Right lobe of liver (tissue), 6 donors: ENCODE measurements around the gene CECR2. TPM values are rescaled to one million over a fixed set of nuclear protein-coding genes. Genes with fewer than 3 reads are reported as not detected.
A peak's percentile ranks its signal among the peaks of the same experiment; 100 is the strongest.
"Not testable (repeated sequence)": the region's sequence is repeated elsewhere in the genome, so short reads cannot be mapped to it uniquely, and the experiment has no call there.

Experiments used
- ATAC-seq, 4 donors: fragments of 200-7000 bp; cut with Tn5 transposase; one replicate each; pipeline ENCODE4 v1.9.1; 2020; ENCODE audit warnings: mild to moderate bottlenecking in 4 of 4, moderate library complexity in 4 of 4
- DNase-seq, 3 donors: peaks; one replicate each; pipeline ENCODE4 v3.0.0-alpha.2; 2020
- H3K27ac ChIP-seq, 3 donors: fragments of 200-600 bp; one replicate each; pipeline ENCODE4 v1.8.0; 2022
- H3K27me3 ChIP-seq, 2 donors: fragments of 200-600 bp; one replicate each; pipeline ENCODE4 v1.8.0; 2022
- H3K36me3 ChIP-seq, 4 donors: fragments of 200-600 bp; sonication (generic) in 1 of 4; one replicate each; pipeline versions ENCODE4 v1.5.1 to v1.8.0; 2017 to 2022; ENCODE audit warnings: control low read depth in 1 of 4
- H3K4me1 ChIP-seq, 4 donors: fragments of 200-600 bp; sonication (generic) in 1 of 4; one replicate each; pipeline versions ENCODE4 v1.5.1 to v1.8.0; 2017 to 2022; ENCODE audit warnings: control low read depth in 1 of 4
- H3K4me3 ChIP-seq, 3 donors: fragments of 200-600 bp; one replicate each; pipeline ENCODE4 v1.8.0; 2022
- H3K9me3 ChIP-seq, 4 donors: fragments of 200-600 bp; sonication (generic) in 1 of 4; one replicate each; pipeline versions ENCODE4 v1.5.1 to v1.8.0; 2017 to 2022; ENCODE audit warnings: control low read depth in 1 of 4
- CTCF ChIP-seq, 4 donors: fragments of 200-600 bp in 3 of 4; fragments of 450-650 bp in 1 of 4; IDR thresholded peaks; one replicate each; pipeline versions ENCODE4 v1.5.1 to v1.8.0; 2016 to 2022; ENCODE audit warnings: antibody characterized with exemption in 4 of 4, mild to moderate bottlenecking in 2 of 4
- POLR2A ChIP-seq: fragments of 450-650 bp; IDR thresholded peaks from one replicate; pipeline ENCODE4 v1.6.1; 2017; ENCODE audit warnings: antibody characterized with exemption, mild to moderate bottlenecking
- whole genome bisulfite sequencing: methylation state at CpG from one replicate; pipeline ENCODE4 v1.1.6; 2018; ENCODE audit warnings: low coverage, low lambda C conversion rate; ENCODE audit not compliant: insufficient coverage; ENCODE audit errors: missing lambda C conversion rate; 5-methylcytosine and 5-hydroxymethylcytosine counted together
- intact Hi-C, 2 donors: fragments of 100-400 bp; cut with DNase I; formaldehyde crosslinking; loops; one replicate each; pipeline versions ENCODE4 v1.11.2 to v1.14.1; 2022
- total RNA-seq, 6 experiments: library from RNA; depleted of rRNA in 2 of 6; stranded (reverse); fragments of >200 nt in 2 of 6; fragmentation: NEBNext Ultra II Directional in 3 of 6; extraction: Animal tissue kit (Norgen Biotek cat#: 25700) in 3 of 6; gene quantifications; one replicate each; pipeline versions ENCODE4 v1.1.0 to v1.2.4, GENCODE V29; 2016 to 2023
- donor health status: DM: no; HTN: yes; CAD: no.
- donor health status: DM: no; HTN: no; CAD: no.
- donor health status: DM: no; HTN: no; CAD: no.
- donor health status: DM: no; HTN: yes; CAD: no.
- donor health status: DM: no; HTN: yes; CAD: no.

The CECR2 gene
- total RNA-seq, 6 experiments from 2014 or later, result 4.9 to 12.3 (median 10.0) TPM

DNA sequence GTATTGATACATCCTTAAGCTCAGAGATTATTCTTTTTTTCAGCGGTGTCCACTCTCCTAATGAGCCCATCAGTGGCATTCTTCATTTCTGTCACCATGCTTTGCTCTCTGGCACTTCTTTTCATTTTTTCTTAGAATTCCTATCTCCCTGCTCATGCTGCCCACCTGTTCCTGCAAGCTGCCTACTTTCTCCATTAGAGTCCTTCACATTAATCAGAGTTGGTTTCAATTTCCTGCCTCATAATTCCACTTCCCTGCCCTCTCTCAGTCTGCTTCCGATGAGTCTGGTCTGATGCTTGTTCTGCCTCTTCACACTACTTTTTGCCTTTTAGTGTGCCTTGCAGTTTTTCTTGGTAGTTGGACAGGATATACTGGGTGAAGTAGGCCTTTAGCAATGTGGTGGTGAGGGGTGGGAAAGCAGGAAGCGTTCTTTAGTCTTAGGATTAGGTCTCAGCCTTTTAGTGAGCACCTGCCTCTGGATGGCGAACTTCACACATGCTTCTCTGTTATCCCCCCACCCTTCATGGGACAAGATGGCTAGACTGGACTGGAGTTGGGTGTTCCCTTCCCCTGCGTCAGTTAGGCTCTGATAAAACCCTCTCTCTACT, 53.6 kb downstream of the CECR2 start:
- Histone ChIP-seq H3K27ac (no peak overlapping the region), H3K4me1 (no peaks in the 10 kb centered on the region), H3K36me3 (no peaks in the 10 kb centered on the region), H3K4me3 (no peak overlapping the region), H3K27me3 (no peaks in the 10 kb centered on the region), H3K9me3 (no peaks in the 10 kb centered on the region)
- TF ChIP-seq CTCF (IDR thresholded peaks at IDR 0.05) (no peak), POLR2A (no peak)
- DNase-seq (no peak), ATAC-seq (no peak)
- intact Hi-C loops, result no loop called here
- 84% methylated on average over 4 of the region's 5 CpGs for WGBS

DNA sequence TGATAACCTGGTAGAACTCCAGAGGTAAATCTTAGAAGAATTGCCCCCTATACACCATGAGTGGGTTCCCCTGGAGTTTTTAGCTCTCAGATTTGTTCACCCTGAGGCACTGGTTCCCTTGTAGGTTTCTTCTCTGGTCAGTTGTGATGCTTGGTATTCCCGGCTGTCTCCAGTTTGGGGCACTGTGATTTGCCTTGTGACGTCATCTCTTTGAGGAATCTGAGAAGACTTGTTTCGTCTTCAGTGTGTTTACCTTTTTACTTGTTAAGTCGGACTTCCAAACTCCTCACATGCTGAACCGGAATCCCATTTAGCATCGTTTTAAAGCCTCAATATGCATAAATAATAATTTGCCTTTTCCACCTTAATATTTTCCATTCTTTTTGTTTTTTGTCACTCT, 54.4 kb downstream of the CECR2 start:
- no peaks in the 10 kb centered on the region for H3K36me3 ChIP-seq
- ATAC-seq, result no peak
- H3K27me3 ChIP-seq, result no peaks in the 10 kb centered on the region
- WGBS, result 88% methylated on average over 4 of the region's 6 CpGs
- no peak overlapping the region for H3K27ac ChIP-seq
- H3K4me1 ChIP-seq, result no peaks in the 10 kb centered on the region
- H3K4me3 ChIP-seq, result no peak overlapping the region
- H3K9me3 ChIP-seq, result no peaks in the 10 kb centered on the region
- TF ChIP-seq CTCF (IDR thresholded peaks at IDR 0.05), result no peak
- no peak for TF ChIP-seq POLR2A
- DNase-seq, result no peak
- intact Hi-C loops, result no loop called here

DNA sequence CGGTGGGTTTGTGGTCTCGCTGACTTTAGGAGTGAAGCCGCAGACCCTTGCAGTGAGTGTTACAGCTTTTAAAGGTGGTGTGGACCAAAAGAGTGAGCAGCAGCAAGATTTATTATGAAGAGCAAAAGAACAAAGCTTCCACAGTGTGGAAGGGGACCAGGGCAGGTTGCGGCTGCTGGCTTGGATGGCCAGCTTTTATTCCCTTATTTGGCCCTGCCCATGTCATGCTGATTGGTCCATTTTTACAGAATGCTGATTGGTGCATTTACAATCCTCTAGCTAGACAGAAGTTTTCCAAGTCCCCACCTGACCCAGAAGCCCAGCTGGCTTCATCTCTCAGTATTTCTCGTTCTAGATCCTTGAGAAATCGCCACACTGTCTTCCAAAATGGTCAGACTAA, 58.3 kb downstream of the CECR2 start:
- H3K27me3 ChIP-seq, H3K36me3 ChIP-seq, H3K4me3 ChIP-seq, ATAC-seq, H3K27ac ChIP-seq, H3K4me1 ChIP-seq, DNase-seq, intact Hi-C loops, H3K9me3 ChIP-seq: not testable (repeated sequence)
- WGBS, result 89% methylated on average over 6 of the region's 6 CpGs

DNA sequence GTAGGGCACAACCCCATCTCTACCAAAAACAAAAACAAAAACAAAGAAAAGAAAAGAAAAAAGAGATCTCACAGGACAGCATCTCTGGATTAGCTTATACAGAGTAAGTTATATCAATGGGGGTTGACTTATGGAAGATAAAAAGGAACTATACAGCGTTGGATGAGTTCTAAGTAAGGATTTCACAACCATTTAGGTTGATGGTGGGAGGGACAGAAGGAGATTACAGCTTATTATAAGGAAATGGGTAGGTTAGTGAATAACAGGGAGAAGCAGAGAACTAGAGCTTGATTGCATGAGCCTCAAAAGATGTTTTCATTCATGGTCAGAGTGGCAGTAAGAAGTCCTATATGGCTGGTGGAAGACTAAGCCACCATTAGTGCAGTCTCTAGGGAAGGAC, 60.3 kb downstream of the CECR2 start:
- ATAC-seq, result no peak
- Histone ChIP-seq H3K9me3 (no peaks in the 10 kb centered on the region), H3K27me3 (no peaks in the 10 kb centered on the region), H3K4me1 (peaks cover 0 to 5% (median 0%) of the 10 kb centered on the region in 4 donors), H3K4me3 (no peak overlapping the region), H3K27ac (no peak overlapping the region), H3K36me3 (no peaks in the 10 kb centered on the region)
- DNase-seq, result no peak
- intact Hi-C loops, result no loop called here
- TF ChIP-seq POLR2A, result no peak
- no peak for TF ChIP-seq CTCF (IDR thresholded peaks at IDR 0.05)
- WGBS, result 29% methylated on average over 1 of the region's 1 CpG

DNA sequence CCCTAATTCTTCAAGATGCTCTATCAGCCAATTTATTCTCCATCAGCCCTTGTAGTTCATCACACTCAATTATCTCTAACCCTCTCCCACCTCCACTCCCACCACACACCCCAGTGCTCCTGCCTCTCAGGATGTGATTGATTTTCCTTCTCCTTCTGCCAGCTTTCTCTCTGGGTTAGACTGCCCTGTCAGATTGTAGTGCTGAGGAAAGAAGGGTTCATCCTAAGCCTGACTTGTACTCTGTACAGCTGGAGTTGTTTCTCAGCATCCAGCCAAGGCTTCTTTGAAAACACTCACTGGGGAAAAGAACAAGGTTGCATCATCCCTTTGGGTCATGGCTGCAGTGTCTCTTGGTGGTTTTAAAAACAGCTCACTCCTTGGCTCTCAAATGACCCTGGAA, 61.2 kb downstream of the CECR2 start:
- no peak overlapping the region for H3K4me3 ChIP-seq
- no peak overlapping the region for H3K27ac ChIP-seq
- no peaks in the 10 kb centered on the region for H3K27me3 ChIP-seq
- no peak for DNase-seq
- no peaks in the 10 kb centered on the region for H3K36me3 ChIP-seq
- H3K9me3 ChIP-seq, result no peaks in the 10 kb centered on the region
- TF ChIP-seq CTCF (IDR thresholded peaks at IDR 0.05) (no peak), POLR2A (no peak)
- ATAC-seq, result peak; percentile 12 to 44 (median 34)
- peaks cover 0 to 5% (median 0%) of the 10 kb centered on the region in 4 donors for H3K4me1 ChIP-seq
- intact Hi-C loops, result no loop called here
